Activated CD4-positive, CD25-positive, alpha-beta regulatory T cell treated with anti-CD3 and anti-CD28 coated beads, Interleukin-2, amount 50 U/mL, for 72 hours (primary cell): ENCODE results near the gene TFEB.
A peak's percentile ranks its signal among the peaks of the same experiment; 100 is the strongest.

Source experiments
- DNase-seq: peaks from one replicate; pipeline ENCODE4 v3.0.0; 2021

Gene TFEB

GRCh38 chr6:41721414-41721813 lies 14.0 kb downstream of the TFEB start:
- DNase-seq: no peak

GRCh38 chr6:41720783-41721182 lies 14.6 kb downstream of the TFEB start:
- DNase-seq: no peak

- DNase-seq: no peak
Measured at GRCh38 chr6:41720262-41720620, 15.2 kb downstream of the TFEB start.

- DNase-seq: no peak
Measured at GRCh38 chr6:41719436-41720261, 15.8 kb downstream of the TFEB start.

GRCh38 chr6:41718828-41719227 lies 16.6 kb downstream of the TFEB start:
- no peak for DNase-seq

GRCh38 chr6:41717392-41717736 lies 18.0 kb downstream of the TFEB start:
- DNase-seq: no peak

GRCh38 chr6:41716516-41717391 lies 18.7 kb downstream of the TFEB start:
- DNase-seq: no peak

- DNase-seq: no peak
Measured at GRCh38 chr6:41715795-41716515, 19.5 kb downstream of the TFEB start.

GRCh38 chr6:41714556-41715273 lies 20.7 kb downstream of the TFEB start:
- no peak for DNase-seq

- DNase-seq: no peak
Measured at GRCh38 chr6:41713650-41714291, 21.6 kb downstream of the TFEB start.

- no peak for DNase-seq
Measured at GRCh38 chr6:41713159-41713649, 22.2 kb downstream of the TFEB start.

- no peak for DNase-seq
Measured at GRCh38 chr6:41712651-41713103, 22.7 kb downstream of the TFEB start.

GRCh38 chr6:41711323-41712038 lies 23.9 kb downstream of the TFEB start:
- DNase-seq: no peak

- DNase-seq: no peak
Measured at GRCh38 chr6:41709375-41709774, 26.0 kb downstream of the TFEB start.

GRCh38 chr6:41708856-41709255 lies 26.6 kb downstream of the TFEB start:
- DNase-seq: no peak

- DNase-seq: no peak
Measured at GRCh38 chr6:41707565-41708200, 27.7 kb downstream of the TFEB start.

GRCh38 chr6:41706876-41707564 lies 28.4 kb downstream of the TFEB start:
- no peak for DNase-seq

- peak; percentile 71 for DNase-seq
Measured at GRCh38 chr6:41705996-41706835, 29.2 kb downstream of the TFEB start.

GRCh38 chr6:41705311-41705995 lies 30.0 kb downstream of the TFEB start:
- no peak for DNase-seq
